Osteoblast (primary cell): ENCODE measurements around the gene CHKB. TPM values are rescaled to one million over a fixed set of nuclear protein-coding genes. Genes with fewer than 3 reads are reported as not detected.

Source experiments
- DNase-seq: peaks from one replicate; pipeline ENCODE4 v3.0.0; 2011; ENCODE audit warnings: low spot score, mixed read lengths; ENCODE audit not compliant: insufficient read length; ENCODE audit errors: missing footprints
- H2AFZ ChIP-seq: 2 replicates; pipeline ENCODE4 v1.6.0; 2011; ENCODE audit warnings: mild to moderate bottlenecking, low read length
- H3K27ac ChIP-seq: 2 replicates; pipeline ENCODE4 v1.5.1; 2011; ENCODE audit warnings: mild to moderate bottlenecking, low read depth, low read length, moderate library complexity
- H3K27me3 ChIP-seq: 2 replicates; pipeline ENCODE4 v1.6.0; 2012; ENCODE audit warnings: mild to moderate bottlenecking, control low read depth, inconsistent platforms, low read length, moderate library complexity; ENCODE audit not compliant: insufficient read depth
- H3K36me3 ChIP-seq: 2 replicates; pipeline ENCODE4 v1.5.1; 2011; ENCODE audit warnings: mild to moderate bottlenecking, low read length, control low read depth, moderate library complexity; ENCODE audit not compliant: insufficient read depth
- H3K4me1 ChIP-seq: 2 replicates; pipeline ENCODE4 v1.5.1; 2011; ENCODE audit warnings: mild to moderate bottlenecking, low read length, control low read depth, moderate library complexity; ENCODE audit not compliant: insufficient read depth
- H3K4me2 ChIP-seq: 2 replicates; pipeline ENCODE4 v1.6.0; 2011; ENCODE audit warnings: mild to moderate bottlenecking, low read length; ENCODE audit not compliant: insufficient read depth
- H3K4me3 ChIP-seq: fragments of 200-600 bp; sonication (generic); 3 replicates; pipeline ENCODE4 v1.5.1; 2012; ENCODE audit warnings: mild to moderate bottlenecking, low read length, inconsistent platforms; ENCODE audit not compliant: insufficient read depth
- H3K79me2 ChIP-seq: 2 replicates; pipeline ENCODE4 v1.6.0; 2012; ENCODE audit warnings: mild to moderate bottlenecking, low read length, control low read depth, inconsistent platforms; ENCODE audit not compliant: insufficient read depth
- H3K9me3 ChIP-seq: 2 replicates; pipeline ENCODE4 v1.5.1; 2011; ENCODE audit warnings: low read depth, low read length, control low read depth
- H4K20me1 ChIP-seq: 2 replicates; pipeline ENCODE4 v1.6.0; 2012; ENCODE audit warnings: mild to moderate bottlenecking, low read length, control low read depth; ENCODE audit not compliant: insufficient read depth
- total RNA-seq: library from RNA; depleted of rRNA; stranded (reverse); fragments of >200 nt; gene quantifications from 2 replicates; pipeline ENCODE4 v1.2.3, GENCODE V29; 2012
- TF ChIP-seq, protein P1 (sequence below): IDR thresholded peaks from 2 replicates; pipeline ENCODE4 v1.5.1; 2011; ENCODE audit warnings: mild to moderate bottlenecking, low read depth, low read length, moderate library complexity; ENCODE audit errors: extremely low read depth

Gene CHKB
- total RNA-seq, 1 donor, result 28.6 TPM

GRCh38 chr22:50575426-50575941, 7.2 kb downstream of the CHKB start:
- Histone ChIP-seq H3K36me3 (peaks cover 7% of the 10 kb centered on the region), H3K9me3 (no peaks in the 10 kb centered on the region), H3K27ac (no peak overlapping the region), H3K4me1 (peaks cover 11% of the 10 kb centered on the region), H3K4me2 (no peak overlapping the region), H3K4me3 (no peak overlapping the region), H2AFZ (no peak overlapping the region), H3K27me3 (no peaks in the 10 kb centered on the region), H3K79me2 (no peaks in the 10 kb centered on the region), H4K20me1 (no peaks in the 10 kb centered on the region)
- DNase-seq, result peak; percentile 80
- TF ChIP-seq, protein P1, sequence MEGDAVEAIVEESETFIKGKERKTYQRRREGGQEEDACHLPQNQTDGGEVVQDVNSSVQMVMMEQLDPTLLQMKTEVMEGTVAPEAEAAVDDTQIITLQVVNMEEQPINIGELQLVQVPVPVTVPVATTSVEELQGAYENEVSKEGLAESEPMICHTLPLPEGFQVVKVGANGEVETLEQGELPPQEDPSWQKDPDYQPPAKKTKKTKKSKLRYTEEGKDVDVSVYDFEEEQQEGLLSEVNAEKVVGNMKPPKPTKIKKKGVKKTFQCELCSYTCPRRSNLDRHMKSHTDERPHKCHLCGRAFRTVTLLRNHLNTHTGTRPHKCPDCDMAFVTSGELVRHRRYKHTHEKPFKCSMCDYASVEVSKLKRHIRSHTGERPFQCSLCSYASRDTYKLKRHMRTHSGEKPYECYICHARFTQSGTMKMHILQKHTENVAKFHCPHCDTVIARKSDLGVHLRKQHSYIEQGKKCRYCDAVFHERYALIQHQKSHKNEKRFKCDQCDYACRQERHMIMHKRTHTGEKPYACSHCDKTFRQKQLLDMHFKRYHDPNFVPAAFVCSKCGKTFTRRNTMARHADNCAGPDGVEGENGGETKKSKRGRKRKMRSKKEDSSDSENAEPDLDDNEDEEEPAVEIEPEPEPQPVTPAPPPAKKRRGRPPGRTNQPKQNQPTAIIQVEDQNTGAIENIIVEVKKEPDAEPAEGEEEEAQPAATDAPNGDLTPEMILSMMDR, result no peak

DNA sequence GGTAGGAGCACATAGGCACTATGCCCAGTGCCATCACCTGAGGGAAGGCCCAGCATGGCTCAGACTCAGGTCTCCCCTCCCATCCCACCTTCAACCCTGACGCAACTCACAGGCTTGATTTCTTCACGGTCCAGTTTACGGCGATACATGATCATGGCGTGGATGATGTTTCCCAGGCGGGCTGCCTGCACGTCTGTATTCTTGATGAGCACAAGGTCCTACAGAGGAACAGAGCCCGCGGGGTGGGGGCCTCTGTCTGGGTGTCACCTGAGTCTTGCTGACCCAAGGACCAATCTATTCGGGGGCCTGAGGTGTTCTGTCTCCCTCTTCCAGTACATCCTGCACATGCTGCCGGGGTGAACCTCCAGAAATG, 8.3 kb downstream of the CHKB start:
- TF ChIP-seq, protein P1, result no peak

GRCh38 chr22:50573491-50574382, 8.9 kb downstream of the CHKB start:
- peaks cover 8% of the 10 kb centered on the region for H3K4me1 ChIP-seq
- no peaks in the 10 kb centered on the region for H4K20me1 ChIP-seq
- H2AFZ ChIP-seq, result no peak overlapping the region
- H3K4me2 ChIP-seq, result no peak overlapping the region
- no peaks in the 10 kb centered on the region for H3K9me3 ChIP-seq
- H3K79me2 ChIP-seq, result no peaks in the 10 kb centered on the region
- TF ChIP-seq, protein P1, result no peak
- H3K27me3 ChIP-seq, result no peaks in the 10 kb centered on the region
- no peaks in the 10 kb centered on the region for H3K36me3 ChIP-seq
- H3K27ac ChIP-seq, result no peak overlapping the region
- DNase-seq, result peak; percentile 74
- no peak overlapping the region for H3K4me3 ChIP-seq

More for the DNA sequence above, 8.3 kb downstream of the CHKB start:
- Histone ChIP-seq H3K79me2 (no peaks in the 10 kb centered on the region), H3K4me2 (no peak overlapping the region), H4K20me1 (no peaks in the 10 kb centered on the region), H3K4me3 (no peak overlapping the region), H3K27ac (no peak overlapping the region), H3K27me3 (no peaks in the 10 kb centered on the region), H3K9me3 (no peaks in the 10 kb centered on the region), H3K4me1 (peaks cover 11% of the 10 kb centered on the region), H2AFZ (no peak overlapping the region), H3K36me3 (no peaks in the 10 kb centered on the region)
- peak; percentile 78 for DNase-seq

- Histone ChIP-seq H2AFZ (no peak overlapping the region), H4K20me1 (no peaks in the 10 kb centered on the region), H3K4me2 (no peak overlapping the region), H3K27ac (no peak overlapping the region), H3K27me3 (no peaks in the 10 kb centered on the region), H3K4me3 (no peak overlapping the region), H3K79me2 (no peaks in the 10 kb centered on the region), H3K9me3 (no peaks in the 10 kb centered on the region), H3K36me3 (no peaks in the 10 kb centered on the region), H3K4me1 (peaks cover under 1% of the 10 kb centered on the region)
- DNase-seq, result peak; percentile 80
- TF ChIP-seq, protein P1, result no peak
These were observed 9.7 kb downstream of the CHKB start for GRCh38 chr22:50572965-50573364.
